ENCODE results near the gene APOBEC3G.

Gene APOBEC3G

DNA sequence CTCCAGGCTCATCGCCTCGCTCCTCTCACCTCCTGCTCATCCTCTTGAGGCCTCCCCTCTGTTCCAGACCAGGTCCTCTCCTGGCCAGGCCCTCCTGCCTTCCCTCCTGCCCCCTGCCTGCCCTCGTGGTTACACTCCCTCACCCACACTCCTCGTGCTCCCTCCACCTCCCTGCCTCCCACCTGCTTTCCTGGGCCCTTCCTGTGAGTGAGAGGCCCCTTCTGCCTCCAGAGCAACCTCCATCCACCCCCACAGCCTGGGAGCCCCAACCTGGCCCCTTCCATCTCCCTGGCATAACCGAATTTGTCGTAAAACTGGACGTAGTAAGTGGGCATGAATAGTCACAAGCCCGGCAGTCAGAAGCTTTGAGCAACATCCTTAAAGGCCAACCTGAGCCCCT lies 4.5 kb downstream of the APOBEC3G start:
- no peak for TF ChIP-seq CTCF (IDR thresholded peaks at IDR 0.05; ENCODE audit: control insufficient read depth, extremely low read depth, insufficient read depth)
- H3K4me3 ChIP-seq (ENCODE audit: low read depth, low read length) = no peak overlapping the region
- no peak for DNase-seq (ENCODE audit: low read depth)

DNA sequence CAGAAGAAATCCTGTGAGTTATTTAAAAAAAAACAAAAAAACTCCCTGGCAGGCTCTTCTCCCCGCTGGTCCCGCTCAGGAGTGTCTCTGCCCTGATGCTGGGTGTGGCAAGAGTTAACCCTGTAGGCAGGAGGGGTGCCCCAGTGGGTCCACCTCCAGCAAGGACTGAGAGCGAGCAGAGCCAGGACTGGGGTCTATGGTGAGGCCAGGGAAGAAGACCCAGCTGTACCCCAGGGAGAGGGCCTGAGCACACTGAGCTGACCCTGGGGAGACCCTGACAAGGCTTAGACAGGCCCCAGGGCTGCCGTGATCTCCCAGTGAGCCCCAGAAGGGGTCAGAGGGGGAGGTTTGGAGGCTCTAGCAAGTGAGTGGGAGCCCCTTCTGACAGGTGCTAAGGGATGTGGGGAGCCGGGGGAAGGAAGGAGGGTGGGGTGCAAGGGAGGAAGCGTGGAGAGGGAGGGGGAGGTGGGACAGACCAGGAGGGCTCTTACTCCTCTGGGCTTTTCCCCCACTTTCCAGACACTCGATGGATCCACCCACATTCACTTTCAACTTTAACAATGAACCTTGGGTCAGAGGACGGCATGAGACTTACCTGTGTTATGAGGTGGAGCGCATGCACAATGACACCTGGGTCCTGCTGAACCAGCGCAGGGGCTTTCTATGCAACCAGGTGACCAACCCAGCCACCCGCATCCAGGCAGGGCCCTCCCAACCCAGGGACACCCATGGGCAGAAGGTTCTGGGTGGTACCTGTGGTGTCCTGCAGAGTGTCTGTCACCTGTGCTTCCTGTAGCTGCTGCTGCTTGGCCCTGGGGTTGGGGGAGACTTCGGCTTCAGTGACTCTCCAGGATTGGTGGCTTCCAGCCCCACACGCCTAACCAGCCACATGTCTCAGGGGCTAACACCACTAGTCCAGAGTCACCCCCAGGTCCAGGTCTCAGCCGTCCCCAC lies 6.4 kb downstream of the APOBEC3G start:
- no peak for DNase-seq (ENCODE audit: low read depth)
- H3K4me3 ChIP-seq (ENCODE audit: low read depth, low read length) = no peak overlapping the region
- TF ChIP-seq CTCF (IDR thresholded peaks at IDR 0.05; ENCODE audit: control insufficient read depth, extremely low read depth, insufficient read depth) = no peak

DNA sequence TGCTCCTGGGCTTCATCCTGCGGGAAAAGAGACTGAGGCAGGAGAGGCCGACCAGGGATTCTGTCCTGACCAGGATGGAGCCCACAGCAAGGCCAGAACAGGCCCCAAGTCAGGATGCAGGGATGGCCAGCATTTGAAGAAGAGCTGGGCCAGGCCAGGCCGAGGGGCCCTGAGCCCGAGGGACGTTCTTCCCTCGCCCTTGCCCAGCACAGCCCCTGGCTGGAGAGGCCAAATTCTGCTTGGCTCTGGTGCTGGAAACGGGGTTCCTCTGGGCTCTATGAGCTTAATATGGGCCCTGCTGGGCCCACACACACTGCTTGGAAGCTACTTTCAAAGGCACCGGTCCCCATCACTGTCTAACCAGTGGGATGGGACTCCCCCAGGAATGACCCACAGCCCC lies 7.6 kb downstream of the APOBEC3G start:
- no peak overlapping the region for H3K4me3 ChIP-seq (ENCODE audit: low read depth, low read length)
- TF ChIP-seq CTCF (IDR thresholded peaks at IDR 0.05; ENCODE audit: control insufficient read depth, extremely low read depth, insufficient read depth) = no peak
- no peak for DNase-seq (ENCODE audit: low read depth)

DNA sequence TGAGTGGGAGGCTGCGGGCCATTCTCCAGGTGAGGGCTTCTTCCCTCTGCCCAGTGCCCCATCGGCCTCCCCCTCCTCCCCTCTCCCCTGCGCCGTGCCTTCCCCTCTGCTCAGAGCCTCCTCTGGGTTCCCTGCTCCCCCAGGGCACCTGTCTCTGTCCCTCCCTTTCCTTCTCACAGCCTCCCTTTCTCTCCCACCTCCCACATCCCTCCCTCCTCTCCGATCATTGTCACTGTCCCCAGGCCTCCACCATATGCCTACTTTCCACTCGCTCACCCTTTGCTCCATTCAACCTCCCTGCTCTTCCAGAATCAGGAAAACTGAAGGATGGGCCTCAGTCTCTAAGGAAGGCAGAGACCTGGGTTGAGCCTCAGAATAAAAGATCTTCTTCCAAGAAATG lies 10.0 kb downstream of the APOBEC3G start:
- no peak overlapping the region for H3K4me3 ChIP-seq (ENCODE audit: low read depth, low read length)
- no peak for TF ChIP-seq CTCF (IDR thresholded peaks at IDR 0.05; ENCODE audit: control insufficient read depth, extremely low read depth, insufficient read depth)
- DNase-seq (ENCODE audit: low read depth) = no peak

GRCh38 chr22:39087881-39088684 lies 11.0 kb downstream of the APOBEC3G start:
- H3K4me3 ChIP-seq (ENCODE audit: low read depth, low read length) = no peak overlapping the region
- DNase-seq (ENCODE audit: low read depth) = no peak
- no peak for TF ChIP-seq CTCF (IDR thresholded peaks at IDR 0.05; ENCODE audit: control insufficient read depth, extremely low read depth, insufficient read depth)

DNA sequence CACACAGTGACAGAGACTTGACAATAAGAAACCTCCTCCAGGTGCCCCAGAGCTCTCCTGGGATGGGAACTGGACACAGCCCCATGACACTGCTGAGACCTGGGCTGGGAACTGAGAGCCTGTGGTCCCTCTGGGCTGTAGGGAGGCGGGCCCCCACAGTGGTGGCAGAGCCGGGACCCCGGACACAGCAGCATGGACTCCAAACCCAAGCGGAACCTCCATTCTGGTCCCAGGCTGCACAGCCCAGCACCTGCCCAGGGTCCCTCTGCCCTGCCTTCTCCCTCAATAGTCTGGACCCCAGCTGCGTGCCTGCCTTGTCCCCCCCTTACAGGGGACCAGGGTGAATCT lies 11.6 kb downstream of the APOBEC3G start:
- TF ChIP-seq CTCF (IDR thresholded peaks at IDR 0.05; ENCODE audit: control insufficient read depth, extremely low read depth, insufficient read depth) = no peak
- DNase-seq (ENCODE audit: low read depth) = no peak
- no peak overlapping the region for H3K4me3 ChIP-seq (ENCODE audit: low read depth, low read length)

Measured in LNCaP clone FGC (cell line).